Mesenchymal stem cell (in vitro differentiated cells and primary cell): Measurements from ENCODE around the gene CEMIP2.

ENCODE experiments used
- DNase-seq: peaks from one replicate; pipeline ENCODE4 v3.0.0-alpha.2; 2013
- H2AFZ ChIP-seq: one replicate; pipeline ENCODE4 v1.6.1; 2013; ENCODE audit warnings: low read depth, mild to moderate bottlenecking, control low read depth, inconsistent platforms, low read length, moderate library complexity
- H2AK5ac ChIP-seq: 2 replicates; pipeline ENCODE4 v1.6.1; 2013; ENCODE audit warnings: low read length, moderate library complexity, mild to moderate bottlenecking, inconsistent platforms; ENCODE audit not compliant: severe bottlenecking
- H2BK120ac ChIP-seq: one replicate; pipeline ENCODE4 v1.6.1; 2013; ENCODE audit warnings: low read depth, mild to moderate bottlenecking, inconsistent platforms, low read length, moderate library complexity
- H2BK12ac ChIP-seq, 2 experiments: one replicate each; pipeline ENCODE4 v1.6.1; 2013; ENCODE audit warnings: inconsistent platforms in 2 of 2, low read length in 2 of 2, mild to moderate bottlenecking in 2 of 2, moderate library complexity in 2 of 2, control low read depth in 1 of 2
- H2BK15ac ChIP-seq: one replicate; pipeline ENCODE4 v1.6.1; 2013; ENCODE audit warnings: mild to moderate bottlenecking, low read depth, inconsistent platforms; ENCODE audit not compliant: poor library complexity, severe bottlenecking
- H2BK5ac ChIP-seq: 2 replicates; pipeline ENCODE4 v1.6.1; 2013; ENCODE audit warnings: low read depth, mild to moderate bottlenecking, low read length, control low read depth, inconsistent platforms; ENCODE audit not compliant: poor library complexity, severe bottlenecking
- H3K14ac ChIP-seq, 2 experiments: one replicate each; pipeline ENCODE4 v1.6.1; 2013; ENCODE audit warnings: inconsistent platforms in 2 of 2, low read length in 2 of 2, control low read depth in 1 of 2, mild to moderate bottlenecking in 1 of 2, moderate library complexity in 1 of 2
- H3K18ac ChIP-seq, 2 experiments: one replicate each; pipeline ENCODE4 v1.6.1; 2013; ENCODE audit warnings: inconsistent platforms in 2 of 2, low read length in 2 of 2, control low read depth in 1 of 2, low read depth in 1 of 2, mild to moderate bottlenecking in 1 of 2
- H3K23ac ChIP-seq, 2 experiments: one replicate each; pipeline ENCODE4 v1.6.1; 2013; ENCODE audit warnings: inconsistent platforms in 2 of 2, low read length in 2 of 2, mild to moderate bottlenecking in 2 of 2, moderate library complexity in 2 of 2, control low read depth in 1 of 2
- H3K27ac ChIP-seq: 2 replicates; pipeline ENCODE4 v1.5.1; 2013; ENCODE audit warnings: mild to moderate bottlenecking, moderate library complexity, low read length, control low read depth, inconsistent platforms; ENCODE audit not compliant: poor library complexity, severe bottlenecking
- H3K27me3 ChIP-seq, 2 experiments: 2 replicates each; pipeline versions ENCODE4 v1.6.1 to v1.7.0; 2013; ENCODE audit warnings: low read length in 2 of 2, mild to moderate bottlenecking in 2 of 2, moderate library complexity in 2 of 2, control low read depth in 1 of 2, inconsistent platforms in 1 of 2; ENCODE audit not compliant: control insufficient read depth in 1 of 2, insufficient read depth in 1 of 2
- H3K36me3 ChIP-seq, 2 experiments: 2 replicates each; pipeline versions ENCODE4 v1.6.1 to v1.7.0; 2013; ENCODE audit warnings: low read length in 2 of 2, control low read depth in 1 of 2, inconsistent platforms in 1 of 2, low read depth in 1 of 2, mild to moderate bottlenecking in 1 of 2; ENCODE audit not compliant: insufficient read depth in 2 of 2, control insufficient read depth in 1 of 2
- H3K4ac ChIP-seq, 2 experiments: one replicate each; pipeline ENCODE4 v1.6.1; 2013; ENCODE audit warnings: inconsistent platforms in 2 of 2, low read length in 2 of 2, mild to moderate bottlenecking in 2 of 2, moderate library complexity in 2 of 2, control low read depth in 1 of 2, low read depth in 1 of 2
- H3K4me1 ChIP-seq: 2 replicates; pipeline ENCODE4 v1.6.1; 2013; ENCODE audit warnings: low read depth, low read length, control low read depth; ENCODE audit not compliant: control insufficient read depth, insufficient read depth
- H3K4me2 ChIP-seq: 2 replicates; pipeline ENCODE4 v1.6.1; 2013; ENCODE audit warnings: low read length, mild to moderate bottlenecking, inconsistent platforms; ENCODE audit not compliant: poor library complexity, severe bottlenecking
- H3K4me3 ChIP-seq, 2 experiments: 2 replicates each; pipeline versions ENCODE4 v1.5.1 to v1.7.0; 2013; ENCODE audit warnings: low read length in 2 of 2, mild to moderate bottlenecking in 2 of 2, control low read depth in 1 of 2, low read depth in 1 of 2; ENCODE audit not compliant: insufficient read depth in 1 of 2
- H3K79me1 ChIP-seq: replicated peaks from 2 replicates; pipeline ENCODE4 v1.6.1; 2013; ENCODE audit warnings: mild to moderate bottlenecking, control low read depth, low read length, inconsistent platforms; ENCODE audit not compliant: poor library complexity, severe bottlenecking
- H3K9ac ChIP-seq: 2 replicates; pipeline ENCODE4 v1.7.0; 2013; ENCODE audit warnings: mild to moderate bottlenecking, low read length, moderate library complexity
- H3K9me3 ChIP-seq: 2 replicates; pipeline ENCODE4 v1.7.0; 2013; ENCODE audit warnings: mild to moderate bottlenecking, low read length; ENCODE audit not compliant: control insufficient read depth
- H4K8ac ChIP-seq: one replicate; pipeline ENCODE4 v1.6.1; 2013; ENCODE audit warnings: inconsistent platforms, mild to moderate bottlenecking, low read length, moderate library complexity
- H4K91ac ChIP-seq: one replicate; pipeline ENCODE4 v1.6.1; 2013; ENCODE audit warnings: mild to moderate bottlenecking, low read length, inconsistent platforms
- WGBS: methylation state at CpG from one replicate; pipeline ENCODE4 v1.1.7; 2013; ENCODE audit warnings: mixed read lengths; 5-methylcytosine and 5-hydroxymethylcytosine counted together

The CEMIP2 gene

GRCh38 chr9:71710201-71710600, 58.1 kb downstream of the CEMIP2 start:
- Histone ChIP-seq H3K4ac (no peak overlapping the region), H2BK5ac (no peak overlapping the region), H4K91ac (no peak overlapping the region), H3K4me3 (no peak overlapping the region), H3K23ac (no peak overlapping the region), H3K36me3 (peaks cover 22 to 78% of the 10 kb centered on the region in 2 experiments), H2BK12ac (no peak overlapping the region), H3K9ac (no peak overlapping the region), H2AK5ac (no peak overlapping the region), H3K4me2 (no peak overlapping the region), H3K18ac (no peak overlapping the region), H3K14ac (no peak overlapping the region), H3K9me3 (no peaks in the 10 kb centered on the region), H2AFZ (no peak overlapping the region), H2BK120ac (no peak overlapping the region), H3K79me1 (peaks cover 30% of the 10 kb centered on the region), H3K4me1 (no peaks in the 10 kb centered on the region), H2BK15ac (no peak overlapping the region), H3K27ac (no peak overlapping the region), H3K27me3 (no peaks in the 10 kb centered on the region), H4K8ac (no peak overlapping the region)
- 97% methylated on average over 4 of the region's 5 CpGs for WGBS
- no peak for DNase-seq

- no peaks in the 10 kb centered on the region for H3K4me1 ChIP-seq
- H2AK5ac ChIP-seq, result no peak overlapping the region
- no peak overlapping the region for H3K4me3 ChIP-seq
- no peak overlapping the region for H2BK120ac ChIP-seq
- H2BK5ac ChIP-seq, result no peak overlapping the region
- no peaks in the 10 kb centered on the region for H3K9me3 ChIP-seq
- peaks cover 23 to 73% of the 10 kb centered on the region in 2 experiments for H3K36me3 ChIP-seq
- H2BK12ac ChIP-seq, result no peak overlapping the region
- WGBS, result no CpG with 5 or more reads among the region's 1 CpG
- H3K27me3 ChIP-seq, result no peaks in the 10 kb centered on the region
- no peak overlapping the region for H2BK15ac ChIP-seq
- H2AFZ ChIP-seq, result no peak overlapping the region
- peaks cover 33% of the 10 kb centered on the region for H3K79me1 ChIP-seq
- no peak overlapping the region for H3K18ac ChIP-seq
- H3K23ac ChIP-seq, result no peak overlapping the region
- H4K91ac ChIP-seq, result no peak overlapping the region
- DNase-seq, result no peak
- H3K4me2 ChIP-seq, result no peak overlapping the region
- H3K27ac ChIP-seq, result no peak overlapping the region
- no peak overlapping the region for H3K9ac ChIP-seq
- no peak overlapping the region for H3K4ac ChIP-seq
- H4K8ac ChIP-seq, result no peak overlapping the region
- no peak overlapping the region for H3K14ac ChIP-seq
Measured at GRCh38 chr9:71709384-71709783, 58.9 kb downstream of the CEMIP2 start.

GRCh38 chr9:71706176-71706575, 62.1 kb downstream of the CEMIP2 start:
- Histone ChIP-seq H2BK12ac (no peak overlapping the region), H3K4me3 (no peak overlapping the region), H3K4ac (no peak overlapping the region), H2BK5ac (no peak overlapping the region), H2AFZ (no peak overlapping the region), H3K18ac (no peak overlapping the region), H3K9me3 (no peaks in the 10 kb centered on the region), H3K9ac (no peak overlapping the region), H4K8ac (no peak overlapping the region), H3K36me3 (peaks cover 19 to 62% of the 10 kb centered on the region in 2 experiments), H3K79me1 (peaks cover 29% of the 10 kb centered on the region), H2BK15ac (no peak overlapping the region), H3K27me3 (no peaks in the 10 kb centered on the region), H2BK120ac (no peak overlapping the region), H3K4me2 (no peak overlapping the region), H3K23ac (no peak overlapping the region), H4K91ac (no peak overlapping the region), H3K14ac (no peak overlapping the region), H3K4me1 (no peaks in the 10 kb centered on the region), H3K27ac (no peak overlapping the region), H2AK5ac (no peak overlapping the region)
- no peak for DNase-seq
- WGBS, result no CpG with 5 or more reads among the region's 1 CpG

GRCh38 chr9:71704796-71705195, 63.5 kb downstream of the CEMIP2 start:
- Histone ChIP-seq H3K79me1 (peaks cover 24% of the 10 kb centered on the region), H3K4ac (no peak overlapping the region), H3K4me3 (no peak overlapping the region), H3K23ac (no peak overlapping the region), H3K18ac (no peak overlapping the region), H3K4me2 (no peak overlapping the region), H3K36me3 (peaks cover 14 to 60% of the 10 kb centered on the region in 2 experiments), H2AFZ (no peak overlapping the region), H3K27ac (no peak overlapping the region), H3K27me3 (no peaks in the 10 kb centered on the region), H2BK12ac (no peak overlapping the region), H2BK120ac (no peak overlapping the region), H2AK5ac (no peak overlapping the region), H2BK5ac (no peak overlapping the region), H3K14ac (no peak overlapping the region), H2BK15ac (no peak overlapping the region), H3K4me1 (no peaks in the 10 kb centered on the region), H4K8ac (no peak overlapping the region), H4K91ac (no peak overlapping the region), H3K9ac (peak overlapping the region; percentile 53), H3K9me3 (no peaks in the 10 kb centered on the region)
- no peak for DNase-seq
- WGBS, result 100% methylated on average over 1 of the region's 1 CpG
